Activated naive CD8-positive, alpha-beta T cell treated with anti-CD3 and anti-CD28 coated beads for 36 hours (primary cell): ENCODE results near the gene CYSLTR2. TPM values are rescaled to one million over a fixed set of nuclear protein-coding genes. Genes with fewer than 3 reads are reported as not detected.

Experiments used
- DNase-seq: peaks from one replicate; pipeline ENCODE4 v3.0.0; 2021
- H3K27ac Mint-ChIP-seq: one replicate; pipeline ENCODE4 v1.8.0; 2022; ENCODE audit warnings: mild to moderate bottlenecking, moderate library complexity, mixed read lengths
- H3K27me3 Mint-ChIP-seq: one replicate; pipeline ENCODE4 v1.8.0; 2022; ENCODE audit warnings: mild to moderate bottlenecking, mixed read lengths
- H3K36me3 Mint-ChIP-seq: one replicate; pipeline ENCODE4 v1.8.0; 2021; ENCODE audit warnings: mild to moderate bottlenecking, mixed read lengths
- H3K4me1 Mint-ChIP-seq: one replicate; pipeline ENCODE4 v1.8.0; 2021; ENCODE audit warnings: mixed read lengths
- H3K4me3 Mint-ChIP-seq: one replicate; pipeline ENCODE4 v1.8.0; 2022; ENCODE audit warnings: mild to moderate bottlenecking, moderate library complexity, mixed read lengths
- H3K9me3 Mint-ChIP-seq: one replicate; pipeline ENCODE4 v1.8.0; 2022; ENCODE audit warnings: mixed read lengths
- total RNA-seq, 2 experiments: library from RNA; stranded (reverse); gene quantifications; one replicate each; pipeline ENCODE4 v1.2.3, GENCODE V29; 2021

Gene CYSLTR2
- total RNA-seq, 2 experiments from 2014 or later = 2.1 to 2.8 TPM

DNA sequence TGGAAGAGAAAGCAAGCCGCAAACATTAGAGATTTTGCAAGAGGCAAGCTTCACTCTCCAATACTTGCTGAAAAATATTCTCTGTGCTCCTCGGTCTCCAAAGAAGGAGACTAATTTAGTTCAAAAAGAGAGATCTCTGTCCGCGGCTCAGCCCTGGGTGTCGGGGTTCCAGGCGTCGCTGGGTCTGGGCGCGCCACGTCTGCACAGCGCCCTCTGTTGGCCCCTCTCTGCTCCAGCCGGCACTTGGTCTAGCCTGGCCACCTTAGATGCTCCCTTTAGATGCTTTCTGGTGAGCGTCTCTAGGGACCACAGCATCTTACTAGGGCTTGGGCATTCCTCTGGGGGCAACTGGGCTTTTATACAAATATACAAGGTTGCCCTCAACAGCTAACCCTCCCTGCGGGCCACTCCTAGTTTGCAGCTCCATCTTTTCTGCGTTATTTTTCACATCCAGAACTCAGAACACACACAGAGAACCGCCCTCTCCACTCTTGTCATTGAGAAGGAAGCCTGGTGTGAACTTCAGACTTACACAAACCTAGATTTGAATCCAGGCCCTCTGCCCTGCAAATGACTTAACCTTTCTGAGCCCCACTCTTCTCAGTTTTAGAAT lies 78.3 kb downstream of the CYSLTR2 start:
- H3K36me3 Mint-ChIP-seq = no peaks in the 10 kb centered on the region
- H3K4me3 Mint-ChIP-seq = peak overlapping the region; percentile 63
- no peak overlapping the region for H3K27ac Mint-ChIP-seq
- H3K9me3 Mint-ChIP-seq = no peaks in the 10 kb centered on the region
- H3K4me1 Mint-ChIP-seq = peaks cover 7% of the 10 kb centered on the region
- peaks cover 10% of the 10 kb centered on the region for H3K27me3 Mint-ChIP-seq
- DNase-seq = peak; percentile 58

DNA sequence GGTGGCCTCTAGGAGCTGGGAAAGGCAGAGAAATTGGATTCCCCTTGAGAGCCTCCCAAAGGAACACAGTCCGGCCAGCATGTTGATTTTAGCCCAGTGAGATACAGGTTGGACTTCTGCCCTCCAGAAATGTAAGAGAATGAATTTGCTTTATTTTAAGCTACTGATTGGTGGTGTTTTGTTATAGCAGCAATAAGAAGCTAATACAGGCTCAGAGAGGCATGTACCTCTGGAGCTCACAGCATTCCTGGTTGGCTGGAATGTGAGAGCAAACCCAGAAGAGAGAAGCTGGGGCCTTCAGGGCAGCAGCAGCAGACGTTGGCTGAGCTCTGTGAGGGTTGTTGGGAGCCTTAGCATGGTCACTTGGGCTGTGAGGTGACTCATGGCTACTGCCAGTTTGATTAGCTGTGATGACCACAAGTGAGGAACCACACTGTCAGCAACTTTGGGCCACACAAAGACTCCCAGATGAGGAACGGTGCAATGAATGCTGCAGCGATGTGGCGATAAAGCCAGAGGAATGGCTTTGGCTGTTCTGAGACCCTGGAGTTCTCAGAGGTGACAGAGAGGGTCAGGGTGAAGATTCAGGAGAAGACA lies 80.1 kb downstream of the CYSLTR2 start:
- H3K36me3 Mint-ChIP-seq = no peaks in the 10 kb centered on the region
- no peak overlapping the region for H3K27ac Mint-ChIP-seq
- DNase-seq = no peak

DNA sequence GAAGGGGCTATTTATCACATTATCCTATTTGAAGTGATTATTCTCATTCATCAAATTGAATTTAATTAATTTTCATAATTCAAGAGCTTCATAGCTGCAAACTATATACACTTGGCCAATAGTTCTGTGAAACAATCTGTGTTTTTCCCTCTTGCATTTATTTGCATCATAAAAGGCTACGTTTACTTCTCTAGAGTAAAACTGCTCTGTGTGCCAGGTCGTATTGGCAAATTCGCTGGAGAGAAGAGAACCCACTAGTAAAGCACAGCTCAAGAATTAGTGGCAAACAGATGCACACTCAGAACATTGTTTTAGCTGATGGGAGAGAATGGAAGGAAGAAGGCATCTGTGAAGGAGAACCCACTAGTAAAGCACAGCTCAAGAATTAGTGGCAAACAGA lies 81.8 kb downstream of the CYSLTR2 start:
- Mint-ChIP-seq H3K4me1 (peaks cover 7% of the 10 kb centered on the region), H3K9me3 (no peaks in the 10 kb centered on the region), H3K27me3 (peaks cover 7% of the 10 kb centered on the region), H3K4me3 (no peak overlapping the region), H3K36me3 (no peaks in the 10 kb centered on the region), H3K27ac (no peak overlapping the region)
- no peak for DNase-seq

More for the DNA sequence above, 80.1 kb downstream of the CYSLTR2 start:
- peaks cover 10% of the 10 kb centered on the region for H3K27me3 Mint-ChIP-seq
- H3K9me3 Mint-ChIP-seq = no peaks in the 10 kb centered on the region
- H3K4me3 Mint-ChIP-seq = no peak overlapping the region
- H3K4me1 Mint-ChIP-seq = peaks cover 7% of the 10 kb centered on the region

DNA sequence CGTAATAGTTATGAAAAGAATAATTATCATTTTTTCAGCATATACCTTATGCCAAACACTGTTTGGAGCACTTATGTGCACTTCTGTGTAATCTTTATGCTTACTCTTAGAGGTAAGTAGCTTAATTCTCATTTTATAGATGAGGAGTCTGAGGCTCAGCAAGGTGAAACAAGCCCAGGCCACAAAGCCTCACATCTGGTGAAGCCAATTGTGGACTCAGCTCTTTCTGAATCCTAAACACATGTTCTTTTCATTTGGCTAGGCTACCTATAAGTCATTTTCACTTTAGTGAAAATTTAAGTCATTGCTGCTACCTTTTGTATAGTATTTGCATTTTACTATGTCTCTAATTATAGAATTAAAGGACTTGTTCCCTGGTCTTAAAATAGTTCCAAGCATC lies 84.0 kb downstream of the CYSLTR2 start:
- Mint-ChIP-seq H3K36me3 (no peaks in the 10 kb centered on the region), H3K27ac (no peak overlapping the region), H3K27me3 (no peaks in the 10 kb centered on the region), H3K4me1 (peaks cover 3% of the 10 kb centered on the region), H3K9me3 (no peaks in the 10 kb centered on the region), H3K4me3 (no peak overlapping the region)
- DNase-seq = no peak

DNA sequence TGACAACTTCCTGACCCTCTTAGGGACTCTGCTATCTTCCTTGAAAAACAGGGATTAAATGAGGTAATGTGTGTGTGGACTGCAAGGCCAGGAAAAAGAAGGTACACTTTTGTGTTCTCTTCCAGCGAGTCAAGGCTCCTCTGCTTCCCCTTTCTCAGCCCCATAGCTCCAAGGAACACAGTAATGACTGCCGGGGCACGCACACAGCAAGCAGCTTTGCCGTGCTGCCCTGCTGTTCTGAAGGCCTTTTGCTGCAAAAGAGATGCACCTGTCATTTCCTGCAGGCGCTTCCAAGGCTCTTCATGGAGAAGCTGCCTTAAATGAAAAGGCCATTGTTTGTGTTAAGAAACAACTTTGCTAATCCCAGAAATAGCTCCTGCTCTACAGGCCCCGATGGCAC lies 84.6 kb downstream of the CYSLTR2 start:
- DNase-seq = no peak
- Mint-ChIP-seq H3K27ac (no peak overlapping the region), H3K36me3 (no peaks in the 10 kb centered on the region), H3K27me3 (no peaks in the 10 kb centered on the region), H3K9me3 (no peaks in the 10 kb centered on the region), H3K4me1 (peaks cover 3% of the 10 kb centered on the region), H3K4me3 (no peak overlapping the region)

DNA sequence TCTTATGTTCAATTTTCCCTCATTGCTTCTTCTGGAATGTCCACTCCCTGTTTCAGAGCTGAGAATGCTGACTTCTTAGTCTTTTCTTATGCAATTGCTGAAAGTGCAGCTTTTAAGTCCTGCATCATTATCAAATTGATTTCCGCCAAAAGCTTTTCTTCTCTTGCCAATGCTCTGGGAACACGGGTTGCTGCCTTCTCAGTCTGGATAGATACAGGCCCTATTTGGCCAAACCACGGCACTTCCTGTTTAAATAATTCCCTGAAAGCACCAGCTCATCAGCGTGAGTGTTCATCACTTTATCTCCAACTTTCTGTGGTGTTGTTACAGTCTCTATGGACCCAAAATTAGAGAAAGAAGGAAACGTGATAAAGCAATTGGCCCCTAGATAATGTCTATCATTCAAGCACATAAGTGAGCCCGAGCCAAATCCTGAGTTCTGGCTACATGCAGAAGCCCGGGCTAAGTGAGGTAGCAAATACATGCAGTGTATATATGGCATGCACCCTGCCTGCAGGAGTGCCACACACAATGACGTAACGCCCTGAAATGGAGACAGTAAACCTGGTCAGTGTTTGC lies 85.7 kb downstream of the CYSLTR2 start:
- no peak overlapping the region for H3K4me3 Mint-ChIP-seq
- peaks cover 3% of the 10 kb centered on the region for H3K4me1 Mint-ChIP-seq
- H3K27me3 Mint-ChIP-seq = no peaks in the 10 kb centered on the region
- no peaks in the 10 kb centered on the region for H3K36me3 Mint-ChIP-seq
- no peaks in the 10 kb centered on the region for H3K9me3 Mint-ChIP-seq
- DNase-seq = no peak
- H3K27ac Mint-ChIP-seq = no peak overlapping the region

DNA sequence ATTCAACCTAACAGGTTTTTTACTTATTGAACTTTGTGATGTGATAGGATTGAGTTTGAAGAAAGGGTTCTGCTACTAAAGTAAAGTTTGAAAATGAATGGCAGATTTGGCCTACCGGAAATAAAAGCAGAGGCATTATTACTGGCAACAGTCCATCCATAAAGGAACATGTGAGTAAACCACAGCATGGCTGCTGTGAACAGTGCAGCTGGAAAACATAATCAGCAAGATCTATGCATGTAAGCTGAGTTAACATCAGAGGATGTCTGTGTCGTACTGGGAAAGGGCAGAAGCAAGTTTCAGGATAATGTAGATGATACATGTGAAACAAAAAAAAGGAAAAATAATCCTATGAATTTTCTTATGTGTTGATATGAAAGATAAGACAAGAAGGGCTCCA lies 87.6 kb downstream of the CYSLTR2 start:
- Mint-ChIP-seq H3K4me3 (no peak overlapping the region), H3K27ac (no peak overlapping the region), H3K27me3 (peaks cover 5% of the 10 kb centered on the region)

DNA sequence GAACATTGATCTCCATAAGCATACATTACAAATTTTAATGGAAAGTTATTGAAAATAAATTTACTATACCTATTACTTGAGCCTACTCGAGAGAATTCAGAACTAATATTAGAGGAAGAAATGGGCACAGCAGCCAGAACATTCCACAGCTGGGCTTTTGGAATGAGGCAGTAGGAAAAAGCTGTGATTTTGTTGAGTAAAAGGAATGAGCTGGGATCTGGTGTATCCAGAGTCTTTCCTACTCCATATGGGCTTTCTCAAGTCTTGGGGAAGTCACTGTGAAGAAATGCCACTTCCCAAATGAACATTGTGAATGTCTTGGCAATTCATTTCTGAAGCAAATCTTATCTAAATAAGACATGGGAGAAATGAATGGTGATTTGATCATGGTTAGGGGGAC lies 93.1 kb downstream of the CYSLTR2 start:
- Mint-ChIP-seq H3K27me3 (peaks cover 5% of the 10 kb centered on the region), H3K27ac (no peak overlapping the region), H3K36me3 (no peaks in the 10 kb centered on the region), H3K9me3 (no peaks in the 10 kb centered on the region), H3K4me3 (no peak overlapping the region), H3K4me1 (peaks cover 18% of the 10 kb centered on the region)
- no peak for DNase-seq

More for the DNA sequence above, 87.6 kb downstream of the CYSLTR2 start:
- no peak for DNase-seq
- no peaks in the 10 kb centered on the region for H3K36me3 Mint-ChIP-seq
- H3K4me1 Mint-ChIP-seq = peaks cover 3% of the 10 kb centered on the region
- no peaks in the 10 kb centered on the region for H3K9me3 Mint-ChIP-seq

DNA sequence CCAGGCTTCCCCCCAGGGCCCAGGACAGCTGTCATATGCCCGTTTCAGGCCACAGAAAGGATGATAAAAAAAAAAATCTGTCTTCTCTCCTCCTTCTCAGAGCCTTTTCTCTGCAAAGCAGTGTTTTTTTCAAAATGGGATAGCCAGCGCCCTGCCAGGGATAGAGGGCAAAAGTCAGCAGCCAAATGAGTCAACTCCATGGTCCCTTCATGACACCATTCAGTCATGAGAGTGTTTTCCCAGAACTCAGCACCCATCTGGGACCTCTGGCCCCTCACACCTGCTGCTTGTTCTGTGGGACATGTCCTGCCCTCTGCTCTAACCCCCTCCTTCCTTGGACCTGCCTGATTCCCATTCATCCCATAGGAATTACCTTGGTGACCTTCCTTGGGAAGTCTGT lies 95.0 kb downstream of the CYSLTR2 start:
- no peak overlapping the region for H3K4me3 Mint-ChIP-seq
- H3K4me1 Mint-ChIP-seq = peaks cover 15% of the 10 kb centered on the region
- H3K36me3 Mint-ChIP-seq = no peaks in the 10 kb centered on the region
- no peak overlapping the region for H3K27ac Mint-ChIP-seq
- no peak for DNase-seq
- H3K27me3 Mint-ChIP-seq = peaks cover 5% of the 10 kb centered on the region
- H3K9me3 Mint-ChIP-seq = no peaks in the 10 kb centered on the region

DNA sequence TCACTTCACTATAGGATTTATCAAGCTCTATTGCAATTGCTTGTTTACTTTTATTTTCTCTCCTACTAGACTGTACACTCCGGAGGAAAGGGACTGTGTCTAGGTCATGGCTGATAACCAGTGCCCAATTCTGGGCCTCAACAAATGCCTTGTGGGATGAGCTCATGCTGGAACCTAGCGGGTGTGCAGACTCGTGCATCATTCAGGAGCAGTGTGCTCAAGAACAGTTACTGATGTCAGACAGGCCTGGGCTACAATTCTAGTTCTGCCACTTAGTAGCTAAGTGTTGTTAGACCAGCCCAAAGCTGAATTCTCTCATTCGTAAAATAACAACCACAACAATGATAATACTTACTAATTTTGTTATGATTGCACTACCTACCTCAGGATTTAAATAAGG lies 95.4 kb downstream of the CYSLTR2 start:
- Mint-ChIP-seq H3K9me3 (no peaks in the 10 kb centered on the region), H3K36me3 (no peaks in the 10 kb centered on the region), H3K4me3 (no peak overlapping the region), H3K27ac (no peak overlapping the region), H3K4me1 (peaks cover 15% of the 10 kb centered on the region), H3K27me3 (peaks cover 5% of the 10 kb centered on the region)
- DNase-seq = no peak

DNA sequence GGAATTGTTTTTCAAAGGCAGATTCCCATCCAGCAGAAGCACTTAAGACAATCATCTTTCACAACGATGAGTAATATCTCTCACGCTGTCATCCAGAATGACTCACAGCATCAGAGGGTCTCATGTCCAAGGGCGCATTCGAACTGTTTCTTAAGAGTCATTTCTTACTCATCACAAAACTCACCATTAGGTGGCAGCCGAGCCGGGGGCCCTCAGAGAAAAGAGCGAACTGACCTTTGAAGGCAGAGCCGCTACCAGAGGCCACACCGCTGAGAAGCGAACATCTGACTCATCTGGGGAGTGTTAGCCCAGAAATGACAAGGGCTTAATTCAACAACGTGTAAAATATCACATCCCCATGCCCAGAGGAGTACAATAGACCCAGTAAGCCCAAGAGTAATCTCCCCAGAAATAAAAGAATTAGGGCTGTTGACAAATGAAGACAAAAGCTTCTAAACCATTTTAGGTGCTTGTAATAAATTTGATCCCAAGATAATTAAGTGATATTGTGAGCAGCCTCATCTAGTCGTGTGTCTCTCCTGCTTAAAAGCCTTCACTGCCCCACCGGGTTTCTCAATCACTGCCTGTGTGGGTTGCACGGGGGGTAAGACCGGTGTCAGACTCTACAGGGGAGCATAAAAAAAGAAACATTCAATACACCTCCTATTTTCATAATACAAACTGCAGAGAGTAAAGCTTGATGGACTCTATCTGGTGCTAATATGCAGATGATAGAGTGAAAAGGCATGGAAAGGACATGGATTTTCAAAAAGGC lies 96.2 kb downstream of the CYSLTR2 start:
- DNase-seq = peak; percentile 80
- peaks cover 5% of the 10 kb centered on the region for H3K27me3 Mint-ChIP-seq
- H3K4me3 Mint-ChIP-seq = no peak overlapping the region
- H3K36me3 Mint-ChIP-seq = peaks cover 2% of the 10 kb centered on the region
- peaks cover 15% of the 10 kb centered on the region for H3K4me1 Mint-ChIP-seq
- peaks cover 1% of the 10 kb centered on the region for H3K9me3 Mint-ChIP-seq
- H3K27ac Mint-ChIP-seq = peak overlapping the region; percentile 78

DNA sequence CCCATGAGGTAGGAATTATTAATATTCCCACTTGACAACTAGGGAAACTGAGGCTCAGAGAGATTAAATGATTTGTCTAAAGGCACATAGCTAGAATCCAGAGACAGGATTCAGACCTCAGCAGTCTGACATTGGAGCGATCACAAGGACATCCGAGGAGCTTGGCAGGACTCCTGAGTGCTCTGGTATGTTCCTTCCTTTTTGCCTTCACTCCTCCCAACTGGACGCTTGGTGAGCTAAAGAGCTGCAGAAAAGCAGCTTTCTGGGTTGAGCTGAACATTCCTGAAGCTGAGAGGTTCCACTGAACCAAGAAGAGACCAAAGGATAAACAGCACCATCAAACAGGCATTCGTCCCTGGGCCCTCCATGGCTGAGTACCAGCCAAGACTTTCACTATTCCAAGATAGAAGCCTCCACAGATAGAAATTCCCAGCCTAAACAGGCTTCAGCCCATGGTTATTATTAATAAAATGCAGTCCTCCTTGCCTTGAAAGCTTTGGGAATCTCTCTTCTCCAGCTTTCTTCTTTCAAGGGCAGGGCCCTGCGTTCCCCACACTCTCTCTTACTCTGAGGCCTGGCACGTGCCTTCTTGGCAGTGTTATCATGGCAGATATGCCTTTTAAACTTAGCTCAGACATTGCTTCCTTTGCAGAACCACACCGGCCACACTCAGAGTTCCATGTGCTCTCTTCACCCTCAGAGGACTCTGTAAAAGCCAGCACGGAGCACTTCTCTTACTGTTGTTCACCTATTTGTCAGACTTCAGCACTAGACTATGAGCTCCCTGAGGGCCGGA lies 97.1 kb downstream of the CYSLTR2 start:
- Mint-ChIP-seq H3K4me3 (no peak overlapping the region), H3K9me3 (peaks cover 3% of the 10 kb centered on the region), H3K36me3 (peaks cover 3% of the 10 kb centered on the region), H3K27me3 (no peaks in the 10 kb centered on the region), H3K4me1 (peaks cover 15% of the 10 kb centered on the region), H3K27ac (no peak overlapping the region)
- DNase-seq = no peak

DNA sequence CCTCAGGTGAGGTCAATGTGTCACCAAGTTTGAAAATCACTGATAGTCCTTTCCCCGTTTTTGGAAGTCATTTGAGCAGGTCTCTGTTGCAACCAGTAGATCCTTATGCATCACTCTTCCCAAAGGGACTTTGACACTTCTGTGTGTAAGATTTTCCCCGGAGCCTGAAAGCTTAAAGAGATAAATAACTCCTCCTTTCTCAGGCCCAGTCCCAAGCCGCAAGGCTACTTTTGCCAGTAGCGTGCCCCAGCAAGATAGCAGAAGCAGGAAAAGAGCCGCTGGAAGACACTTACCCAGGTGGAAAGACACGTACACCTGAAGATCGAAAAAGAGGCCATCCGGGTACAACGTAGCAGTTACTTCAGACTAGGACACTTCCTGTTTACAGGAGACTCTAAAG lies 106.9 kb downstream of the CYSLTR2 start:
- Mint-ChIP-seq H3K27me3 (no peaks in the 10 kb centered on the region), H3K36me3 (peaks cover 3% of the 10 kb centered on the region), H3K27ac (no peak overlapping the region), H3K4me1 (no peaks in the 10 kb centered on the region), H3K4me3 (no peak overlapping the region), H3K9me3 (peaks cover 25% of the 10 kb centered on the region)
- no peak for DNase-seq
